ENCODE measurements around the gene SURF2. TPM values are rescaled to one million over a fixed set of nuclear protein-coding genes. Genes with fewer than 3 reads are reported as not detected.

The SURF2 gene
- total and polyA plus RNA-seq, 9 of the 15 experiments (the other 6 are each of a cell fraction or from before 2014, with no cell fraction given) = 5.5 to 82.5 (median 21.3) TPM

DNA sequence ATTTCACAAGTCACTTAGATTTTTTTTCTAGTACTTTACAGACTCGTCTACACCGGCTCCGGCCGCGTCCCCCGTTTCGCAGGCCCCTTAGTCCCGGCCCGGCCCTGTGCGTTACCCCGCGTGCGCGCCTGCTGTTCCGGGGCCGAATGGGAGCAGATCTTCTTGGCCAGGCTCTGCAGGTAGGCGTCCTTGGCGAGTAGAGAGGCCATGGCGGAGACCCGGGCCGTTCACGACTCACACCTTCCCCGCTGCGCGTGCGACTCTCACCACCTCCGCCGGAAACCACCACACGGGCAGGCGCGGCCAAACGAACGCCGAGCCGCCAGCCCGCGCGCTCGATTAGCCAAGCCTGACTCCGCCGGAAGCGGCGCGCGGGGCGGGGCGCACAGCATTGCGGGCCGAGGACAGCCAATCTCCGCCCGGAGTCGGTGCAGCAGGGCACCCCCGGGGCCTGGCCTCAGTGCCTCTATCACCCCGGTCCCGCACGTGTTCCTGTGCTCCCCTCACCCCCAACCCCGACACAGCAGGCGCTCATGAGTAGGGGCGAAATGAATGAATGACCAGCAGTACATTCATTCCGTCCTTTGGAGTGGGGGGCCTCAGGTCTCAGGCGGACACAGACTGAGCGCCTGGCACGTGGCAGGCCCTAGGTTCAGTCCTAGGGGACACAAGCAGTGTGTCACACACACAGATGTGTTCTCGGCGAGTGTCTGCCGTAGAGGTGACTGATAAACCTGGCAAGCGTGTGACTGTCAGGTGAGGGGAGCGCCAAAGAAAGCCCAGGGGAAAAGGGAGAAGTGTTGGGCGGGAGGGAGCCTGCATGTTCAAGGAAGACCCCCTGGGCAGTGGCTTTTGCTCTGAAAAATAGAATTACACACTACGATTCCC lies 20.2 kb upstream of the SURF2 start, which contains the start of gene SURF6 (continued):
- TF ChIP-seq, protein P1, sequence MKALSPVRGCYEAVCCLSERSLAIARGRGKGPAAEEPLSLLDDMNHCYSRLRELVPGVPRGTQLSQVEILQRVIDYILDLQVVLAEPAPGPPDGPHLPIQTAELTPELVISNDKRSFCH (CRISPR knock-in tag; IDR thresholded peaks at IDR 0.05) = no peak
- TF ChIP-seq, protein P1 (tag; IDR thresholded peaks at IDR 0.05) = 0 out of 2 replicates have a peak, but pooled peaks have one; percentile 37
- TF ChIP-seq, protein P2, sequence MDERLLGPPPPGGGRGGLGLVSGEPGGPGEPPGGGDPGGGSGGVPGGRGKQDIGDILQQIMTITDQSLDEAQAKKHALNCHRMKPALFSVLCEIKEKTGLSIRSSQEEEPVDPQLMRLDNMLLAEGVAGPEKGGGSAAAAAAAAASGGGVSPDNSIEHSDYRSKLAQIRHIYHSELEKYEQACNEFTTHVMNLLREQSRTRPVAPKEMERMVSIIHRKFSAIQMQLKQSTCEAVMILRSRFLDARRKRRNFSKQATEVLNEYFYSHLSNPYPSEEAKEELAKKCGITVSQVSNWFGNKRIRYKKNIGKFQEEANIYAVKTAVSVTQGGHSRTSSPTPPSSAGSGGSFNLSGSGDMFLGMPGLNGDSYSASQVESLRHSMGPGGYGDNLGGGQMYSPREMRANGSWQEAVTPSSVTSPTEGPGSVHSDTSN (CRISPR knock-in tag; IDR thresholded peaks at IDR 0.05; ENCODE audit: low read depth) = no peak
- TF ChIP-seq, protein P2 (tag; conservative IDR thresholded peaks at IDR 0.05; ENCODE audit: low read depth) = no peak
- TF ChIP-seq SMARCE1 (IDR thresholded peaks at IDR 0.05) (no peak), CAMTA2 (CRISPR knock-in tag; conservative IDR thresholded peaks at IDR 0.05) (peak; percentile 83; the same call in 1 of the 2 replicates), ZNF830 (CRISPR knock-in tag; IDR thresholded peaks at IDR 0.05) (no peak), CBFA2T2 (conservative IDR thresholded peaks at IDR 0.05) (0 out of 2 replicates have a peak, but pooled peaks have one; percentile 11), SRF (CRISPR knock-in tag; IDR thresholded peaks at IDR 0.05) (peak in 1 of 2 experiments; percentile 76; a peak in 2 of 4 replicates), PYGO2 (tag; IDR thresholded peaks at IDR 0.05) (no peak), ZNF707 (CRISPR knock-in tag; conservative IDR thresholded peaks at IDR 0.05) (no peak), PTTG1 (tag; IDR thresholded peaks at IDR 0.05; ENCODE audit: low read depth) (no peak), KAT7 (CRISPR knock-in tag; IDR thresholded peaks at IDR 0.05; ENCODE audit: borderline replicate concordance) (peak; percentile 94; the same call in 1 of the 2 replicates), RBM22 (IDR thresholded peaks at IDR 0.05; ENCODE audit: low read depth, low read length, poor library complexity, severe bottlenecking) (peak; percentile 86), CHD1 (IDR thresholded peaks at IDR 0.05; ENCODE audit: low read length) (no peak), ZNF12 (CRISPR knock-in tag; IDR thresholded peaks at IDR 0.05) (0 out of 2 replicates have a peak, but pooled peaks have one; percentile 49)
- TF ChIP-seq, protein P3, sequence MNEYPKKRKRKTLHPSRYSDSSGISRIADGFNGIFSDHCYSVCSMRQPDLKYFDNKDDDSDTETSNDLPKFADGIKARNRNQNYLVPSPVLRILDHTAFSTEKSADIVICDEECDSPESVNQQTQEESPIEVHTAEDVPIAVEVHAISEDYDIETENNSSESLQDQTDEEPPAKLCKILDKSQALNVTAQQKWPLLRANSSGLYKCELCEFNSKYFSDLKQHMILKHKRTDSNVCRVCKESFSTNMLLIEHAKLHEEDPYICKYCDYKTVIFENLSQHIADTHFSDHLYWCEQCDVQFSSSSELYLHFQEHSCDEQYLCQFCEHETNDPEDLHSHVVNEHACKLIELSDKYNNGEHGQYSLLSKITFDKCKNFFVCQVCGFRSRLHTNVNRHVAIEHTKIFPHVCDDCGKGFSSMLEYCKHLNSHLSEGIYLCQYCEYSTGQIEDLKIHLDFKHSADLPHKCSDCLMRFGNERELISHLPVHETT (CRISPR knock-in tag; conservative IDR thresholded peaks at IDR 0.05 in 1 of 2, IDR thresholded peaks at IDR 0.05 in 1 of 2) = peak in 1 of 2 experiments; percentile 89; a peak in 2 of 4 replicates
- TF ChIP-seq, protein P4, sequence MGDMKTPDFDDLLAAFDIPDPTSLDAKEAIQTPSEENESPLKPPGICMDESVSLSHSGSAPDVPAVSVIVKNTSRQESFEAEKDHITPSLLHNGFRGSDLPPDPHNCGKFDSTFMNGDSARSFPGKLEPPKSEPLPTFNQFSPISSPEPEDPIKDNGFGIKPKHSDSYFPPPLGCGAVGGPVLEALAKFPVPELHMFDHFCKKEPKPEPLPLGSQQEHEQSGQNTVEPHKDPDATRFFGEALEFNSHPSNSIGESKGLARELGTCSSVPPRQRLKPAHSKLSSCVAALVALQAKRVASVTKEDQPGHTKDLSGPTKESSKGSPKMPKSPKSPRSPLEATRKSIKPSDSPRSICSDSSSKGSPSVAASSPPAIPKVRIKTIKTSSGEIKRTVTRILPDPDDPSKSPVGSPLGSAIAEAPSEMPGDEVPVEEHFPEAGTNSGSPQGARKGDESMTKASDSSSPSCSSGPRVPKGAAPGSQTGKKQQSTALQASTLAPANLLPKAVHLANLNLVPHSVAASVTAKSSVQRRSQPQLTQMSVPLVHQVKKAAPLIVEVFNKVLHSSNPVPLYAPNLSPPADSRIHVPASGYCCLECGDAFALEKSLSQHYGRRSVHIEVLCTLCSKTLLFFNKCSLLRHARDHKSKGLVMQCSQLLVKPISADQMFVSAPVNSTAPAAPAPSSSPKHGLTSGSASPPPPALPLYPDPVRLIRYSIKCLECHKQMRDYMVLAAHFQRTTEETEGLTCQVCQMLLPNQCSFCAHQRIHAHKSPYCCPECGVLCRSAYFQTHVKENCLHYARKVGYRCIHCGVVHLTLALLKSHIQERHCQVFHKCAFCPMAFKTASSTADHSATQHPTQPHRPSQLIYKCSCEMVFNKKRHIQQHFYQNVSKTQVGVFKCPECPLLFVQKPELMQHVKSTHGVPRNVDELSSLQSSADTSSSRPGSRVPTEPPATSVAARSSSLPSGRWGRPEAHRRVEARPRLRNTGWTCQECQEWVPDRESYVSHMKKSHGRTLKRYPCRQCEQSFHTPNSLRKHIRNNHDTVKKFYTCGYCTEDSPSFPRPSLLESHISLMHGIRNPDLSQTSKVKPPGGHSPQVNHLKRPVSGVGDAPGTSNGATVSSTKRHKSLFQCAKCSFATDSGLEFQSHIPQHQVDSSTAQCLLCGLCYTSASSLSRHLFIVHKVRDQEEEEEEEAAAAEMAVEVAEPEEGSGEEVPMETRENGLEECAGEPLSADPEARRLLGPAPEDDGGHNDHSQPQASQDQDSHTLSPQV (IDR thresholded peaks at IDR 0.05) = peak; percentile 95
